HG03521 (cell line): ENCODE measurements around the gene ULK4.
"Not testable (repeated sequence)": the region's sequence is repeated elsewhere in the genome, so short reads cannot be mapped to it uniquely, and the experiment has no call there.

Experiments used
- ATAC-seq: cut with Tn5 transposase; IDR thresholded peaks from one replicate; pipeline ENCODE4 v1.9.1; 2021; ENCODE audit warnings: mild to moderate bottlenecking, moderate library complexity; ENCODE audit not compliant: unreplicated experiment

The ULK4 gene

DNA sequence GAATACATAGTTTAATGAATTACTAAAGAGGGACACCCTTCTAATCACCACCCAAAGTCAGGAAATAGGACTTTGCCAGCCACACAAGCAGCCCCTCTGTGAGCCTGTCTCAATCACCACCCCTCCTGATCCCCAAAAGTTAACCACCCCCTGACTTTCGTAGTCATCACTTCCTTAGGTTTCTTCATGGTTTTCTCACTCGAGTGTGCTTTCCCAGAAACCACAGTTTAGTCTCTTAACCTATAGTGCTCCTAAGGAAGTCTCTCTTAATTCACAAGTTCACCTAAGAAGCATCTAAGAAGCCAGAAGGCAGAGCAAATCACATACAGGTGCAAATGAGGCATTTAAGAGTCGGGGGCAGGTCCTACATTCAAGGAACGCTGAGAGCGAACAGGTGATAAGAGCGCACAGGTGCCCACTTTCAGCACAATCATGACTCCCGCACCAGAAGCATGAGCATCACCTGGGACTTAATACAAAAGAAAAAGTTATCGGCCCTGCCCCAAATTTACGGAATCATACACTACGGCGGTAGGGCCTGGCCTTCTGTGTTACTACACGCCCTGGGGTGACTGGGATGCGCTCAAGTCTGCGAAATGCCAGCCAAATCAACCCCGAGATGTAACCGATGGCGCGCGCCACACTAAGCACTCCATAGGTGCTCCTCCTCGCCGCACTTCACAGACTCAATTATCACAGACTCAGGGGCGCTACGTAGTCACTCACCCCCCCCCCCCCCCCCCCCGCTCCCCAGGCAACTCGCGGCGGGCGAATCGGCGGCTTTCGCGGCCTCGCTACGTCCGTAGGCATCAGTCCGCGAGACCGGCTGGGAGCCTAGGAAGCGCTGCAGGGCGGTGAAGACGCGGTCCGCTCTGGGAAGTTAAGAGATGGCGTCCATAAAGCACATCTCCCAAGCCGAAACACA is 815 bp downstream of the ULK4 start:
- peak; percentile 13 for ATAC-seq

DNA sequence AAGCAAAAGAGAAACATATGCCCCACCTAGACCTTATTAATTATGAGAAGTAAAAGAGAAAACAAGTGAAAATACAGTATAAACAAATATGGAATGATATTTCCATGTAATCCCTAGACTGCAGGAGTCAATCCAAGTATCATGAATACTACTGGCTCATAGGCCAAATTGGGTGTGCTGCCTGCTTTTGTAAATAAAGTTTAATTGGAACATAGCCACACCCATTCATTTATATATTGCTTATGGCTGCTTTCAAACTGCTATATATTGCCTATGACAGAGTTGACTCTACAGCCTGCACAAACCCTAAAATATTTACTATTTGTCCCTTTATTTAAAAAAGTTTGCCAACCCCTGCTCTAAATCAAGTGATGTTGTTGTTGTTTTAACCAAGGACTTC is 5.3 kb downstream of the ULK4 start:
- no peak for ATAC-seq

DNA sequence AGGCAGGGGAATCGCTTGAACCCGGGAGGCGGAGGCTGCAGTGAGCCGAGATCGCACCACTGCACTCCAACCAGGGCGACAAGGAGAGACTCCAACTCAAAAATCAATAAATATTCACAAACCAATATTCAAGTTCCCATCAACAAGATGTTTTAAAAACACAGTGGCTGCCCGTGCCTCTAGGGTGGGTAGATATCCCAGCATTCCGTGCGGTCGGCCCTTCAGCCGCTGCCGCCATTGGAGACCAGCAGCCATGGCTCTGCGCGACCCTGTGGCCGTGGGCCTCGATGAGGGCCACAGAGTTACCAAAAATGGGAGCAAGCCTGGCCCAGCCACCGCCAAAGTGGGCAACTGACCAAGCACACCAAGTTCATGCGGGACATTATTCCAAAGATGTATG is 6.7 kb downstream of the ULK4 start:
- ATAC-seq, result no peak

DNA sequence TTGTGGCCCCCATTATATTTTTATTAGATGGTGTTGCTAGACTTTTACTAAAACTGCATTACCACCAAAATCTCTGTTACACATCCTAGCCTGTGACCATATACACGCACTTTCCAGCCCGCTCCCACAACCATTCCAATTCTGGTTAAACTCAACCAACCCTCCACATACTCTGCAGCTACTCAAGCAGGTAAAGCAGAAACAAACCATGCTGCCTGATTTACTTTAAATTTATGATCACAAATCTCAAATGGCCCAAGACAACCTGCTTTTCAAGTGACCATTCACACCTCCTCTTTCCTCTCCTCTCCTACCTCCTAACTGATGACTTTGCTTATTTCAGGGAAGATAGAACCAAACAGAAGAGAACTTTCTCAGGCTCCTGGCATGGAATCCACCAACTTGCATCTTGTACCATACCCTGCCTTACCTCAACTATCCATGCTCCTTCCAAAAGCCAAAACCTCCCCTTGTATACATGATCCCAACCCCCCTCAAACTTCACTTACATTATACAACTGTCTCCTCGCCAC is 18.5 kb downstream of the ULK4 start:
- no peak for ATAC-seq

DNA sequence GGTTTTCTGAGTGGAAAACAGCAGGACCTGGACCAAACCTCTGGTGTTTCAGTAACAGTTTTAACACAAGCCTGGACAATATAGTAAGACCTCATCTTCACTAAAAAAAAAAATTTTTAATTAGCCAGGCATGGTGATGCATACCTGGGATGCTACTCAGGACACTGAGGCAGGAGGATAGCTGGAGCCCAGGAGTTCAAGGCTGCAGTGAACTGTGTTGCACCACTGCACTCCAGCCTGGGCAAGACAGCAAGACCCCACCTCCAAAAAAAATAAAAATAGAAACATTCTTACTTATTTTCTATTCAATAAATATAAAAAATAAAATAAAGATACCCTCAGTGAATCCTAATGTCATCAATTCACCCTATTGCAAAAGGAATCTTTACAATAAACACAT is 21.5 kb downstream of the ULK4 start:
- ATAC-seq, result no peak

DNA sequence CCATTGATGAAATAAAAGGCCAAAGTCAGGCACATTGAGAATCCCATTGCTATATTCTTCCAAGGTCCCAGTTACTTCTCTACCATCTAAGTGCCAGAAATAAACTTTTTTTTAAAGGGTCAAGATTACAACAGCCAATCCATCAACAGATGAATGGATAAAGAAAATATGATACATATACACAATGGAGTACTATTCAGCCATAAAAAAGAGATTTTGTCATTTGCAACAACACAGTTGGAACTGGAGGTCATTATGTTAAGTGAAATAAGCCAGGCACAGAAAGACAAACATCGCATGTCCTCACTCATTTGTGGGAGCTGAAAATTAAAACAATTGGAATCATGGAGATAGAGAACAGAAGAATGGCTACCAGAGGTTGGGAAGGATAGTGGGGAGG is 25.5 kb downstream of the ULK4 start:
- no peak for ATAC-seq

DNA sequence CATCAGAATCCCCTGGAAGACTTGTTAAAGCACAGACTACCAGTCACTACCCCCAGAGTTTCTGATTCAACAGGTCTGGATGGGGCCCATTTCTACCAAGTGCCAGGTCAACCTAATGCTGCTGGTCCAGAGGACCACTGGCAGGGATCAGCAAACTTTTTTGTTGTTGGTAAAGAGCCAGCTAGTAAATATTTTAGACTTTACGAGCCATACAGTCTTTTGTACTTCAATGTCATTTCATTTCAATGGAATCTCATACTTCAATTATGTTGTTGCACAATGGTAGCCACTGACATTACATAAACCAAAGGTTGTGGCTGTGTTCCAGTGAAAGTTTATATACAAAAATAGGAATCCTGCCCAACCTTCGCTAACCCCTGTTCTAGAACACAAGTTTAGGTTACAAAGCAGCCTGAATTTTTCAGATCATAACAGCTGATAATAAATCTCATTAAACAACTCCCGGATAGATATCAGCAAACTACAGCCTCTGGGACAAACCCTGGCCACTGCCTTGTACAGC is 28.7 kb downstream of the ULK4 start:
- no peak for ATAC-seq

DNA sequence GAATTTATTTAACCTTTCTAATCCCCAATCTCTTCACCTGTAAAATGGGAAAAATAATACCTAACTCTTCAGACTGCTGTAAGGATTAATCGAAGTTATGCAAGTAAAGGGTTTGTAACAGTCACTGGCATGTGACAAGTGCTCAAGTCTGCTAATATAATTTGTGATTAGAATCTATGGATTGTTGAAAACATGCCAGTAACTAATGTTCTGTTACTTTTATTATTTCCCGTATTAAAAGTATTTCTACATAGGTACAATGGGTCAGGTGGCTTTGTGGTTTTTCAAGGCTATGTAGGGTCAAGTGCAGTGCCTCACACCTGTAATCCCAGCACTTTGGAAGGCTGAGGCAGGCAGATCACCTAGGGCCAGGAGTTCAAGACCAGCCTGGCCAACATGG is 29.4 kb downstream of the ULK4 start:
- no peak for ATAC-seq

DNA sequence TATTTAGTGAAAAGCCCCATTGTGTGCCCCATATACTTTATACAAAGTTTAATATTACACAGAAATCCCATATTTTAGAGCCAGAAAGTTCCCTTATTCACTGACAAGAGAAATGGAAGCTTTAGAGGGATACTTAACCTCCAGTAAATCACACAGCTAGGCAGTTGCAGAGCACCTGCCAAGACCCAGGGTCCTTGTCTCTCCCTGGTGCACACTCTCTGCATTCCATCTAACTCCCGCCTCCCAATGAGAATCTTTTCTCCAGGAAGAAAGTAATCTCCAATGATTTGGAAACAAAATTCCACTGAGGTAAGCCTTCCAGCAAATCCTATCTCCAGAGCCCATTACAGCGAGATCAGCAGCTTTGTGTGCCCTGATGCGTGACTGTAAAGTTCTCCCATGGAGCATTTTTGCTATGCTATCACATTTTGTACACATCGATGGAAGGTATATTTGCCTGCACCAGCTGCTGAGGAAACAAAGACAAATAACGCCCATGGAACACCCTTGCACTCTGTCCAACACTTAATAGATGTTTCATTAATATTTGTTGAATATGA is 41.4 kb downstream of the ULK4 start:
- no peak for ATAC-seq

DNA sequence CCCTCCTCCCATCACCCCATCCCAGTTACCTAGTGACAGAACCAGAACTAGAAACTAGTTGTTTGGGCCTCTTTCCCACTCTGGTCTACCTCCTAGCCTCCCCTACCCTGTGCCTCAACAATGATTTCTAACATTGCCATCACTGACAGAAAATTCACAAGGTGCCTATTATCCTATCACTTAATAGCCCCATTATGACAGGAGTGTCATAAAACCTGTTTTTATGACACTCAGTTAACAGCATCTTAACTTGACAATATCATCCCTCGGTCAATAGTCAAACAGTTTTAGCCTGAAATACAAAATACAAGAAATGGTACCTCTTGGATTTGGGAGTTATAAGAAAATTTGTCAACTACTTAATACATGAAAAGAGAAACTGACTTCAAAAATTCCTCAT is 46.5 kb downstream of the ULK4 start:
- no peak for ATAC-seq

DNA sequence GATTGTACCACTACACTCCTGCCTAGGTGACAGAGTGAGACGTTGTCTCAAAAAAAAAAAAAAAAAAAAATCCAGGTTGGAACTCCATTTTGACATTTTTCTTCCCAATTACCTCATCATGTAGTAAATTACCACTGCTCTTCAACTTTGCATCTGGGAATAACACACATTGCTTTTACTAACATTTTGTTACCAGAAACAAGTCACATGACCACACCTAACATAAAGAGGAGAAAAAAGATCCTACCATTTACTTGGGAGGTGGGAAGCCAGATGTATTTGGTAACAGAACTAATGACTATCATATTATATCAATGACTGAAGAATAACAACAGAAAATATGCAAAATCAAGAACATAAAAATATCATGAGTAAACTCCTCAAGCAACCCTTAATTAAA is 49.6 kb downstream of the ULK4 start:
- no peak for ATAC-seq

DNA sequence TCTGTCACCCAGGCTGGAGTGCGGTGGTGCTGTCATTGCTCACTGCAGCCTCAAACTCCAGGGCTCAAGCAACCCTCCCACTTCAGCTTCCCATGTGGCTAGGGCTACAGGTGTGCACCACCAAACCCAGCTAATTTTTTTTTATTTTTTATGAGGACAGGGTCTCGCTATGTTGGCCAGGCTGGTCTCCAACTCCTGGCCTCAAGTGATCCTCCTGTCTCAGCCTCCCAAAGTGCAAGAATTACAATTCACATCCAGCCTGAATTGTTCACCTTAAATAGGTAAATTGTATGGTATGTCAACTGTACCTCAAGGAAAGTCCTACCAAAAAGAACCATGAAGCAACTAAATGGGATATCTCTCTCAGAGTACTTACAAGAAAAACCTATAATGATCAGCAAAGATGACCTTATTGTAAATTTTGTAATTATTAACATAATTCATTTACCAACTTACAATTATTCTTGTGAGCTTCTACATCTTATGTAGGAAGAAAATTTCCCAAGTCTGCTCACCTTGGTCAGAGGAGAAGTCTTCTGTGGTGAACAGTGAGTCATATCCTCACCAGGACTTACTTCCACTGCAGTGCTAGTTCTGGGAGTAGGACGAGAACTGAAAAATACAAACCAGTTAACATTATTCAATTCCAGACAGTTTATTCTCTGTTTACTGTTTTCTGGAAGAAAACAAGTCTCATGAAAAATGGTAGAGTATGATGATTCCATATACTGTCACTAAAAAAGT is 54.4 kb downstream of the ULK4 start:
- no peak for ATAC-seq

DNA sequence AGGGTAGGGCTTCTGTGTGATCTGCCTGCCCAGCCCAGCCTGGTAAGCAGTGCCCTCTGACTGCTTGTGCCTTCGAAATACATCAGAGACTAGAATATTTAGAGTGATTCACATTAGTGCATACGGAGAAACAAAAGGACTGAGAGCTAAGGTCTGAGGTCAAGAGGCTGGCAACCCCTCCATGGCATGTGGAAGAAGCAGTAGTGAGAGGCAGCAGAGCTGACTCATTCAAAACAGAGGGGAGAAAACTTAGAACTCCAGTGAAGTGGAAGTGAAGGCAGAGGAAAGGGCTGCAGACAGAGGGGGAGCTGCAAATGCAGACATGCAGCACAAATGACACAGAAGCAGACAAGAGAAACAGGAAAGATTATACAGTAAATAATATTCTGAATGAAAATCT is 61.6 kb downstream of the ULK4 start:
- no peak for ATAC-seq

DNA sequence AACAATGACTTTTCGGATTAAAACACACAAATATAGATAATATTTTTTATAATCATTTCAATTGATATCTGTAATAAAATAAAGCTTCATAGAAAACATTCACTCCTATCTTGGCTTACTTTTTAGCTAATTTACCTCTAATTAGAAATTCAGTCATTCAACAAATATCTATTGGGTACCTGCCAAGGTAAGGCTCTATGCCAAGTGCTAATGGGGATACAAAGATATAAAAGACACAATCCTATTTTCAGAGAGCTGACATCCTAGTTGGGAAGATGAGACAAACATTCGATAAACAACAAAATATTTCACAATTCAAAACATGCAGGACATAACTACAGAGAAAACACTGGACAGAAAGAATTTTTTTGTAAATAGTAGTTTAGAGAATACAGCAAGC is 63.3 kb downstream of the ULK4 start:
- ATAC-seq, result no peak

DNA sequence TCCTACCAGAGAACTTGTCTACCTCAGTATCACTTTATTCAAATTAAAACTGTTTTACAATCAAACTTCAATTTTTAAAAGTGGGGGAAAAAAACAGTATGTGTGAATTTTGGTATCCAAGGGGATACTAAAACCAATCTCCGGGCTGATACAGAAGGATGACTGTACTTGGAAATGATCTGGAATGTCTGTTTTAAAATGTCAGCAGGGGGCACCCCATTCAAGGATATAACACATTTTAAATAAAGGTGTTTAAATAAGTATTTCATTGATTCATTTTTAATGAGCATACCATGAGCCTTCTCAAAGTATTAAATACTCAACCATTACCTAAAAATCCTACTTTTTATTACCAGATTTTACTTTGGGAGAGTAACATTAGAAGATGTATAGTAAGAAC is 67.9 kb downstream of the ULK4 start:
- ATAC-seq, result no peak

DNA sequence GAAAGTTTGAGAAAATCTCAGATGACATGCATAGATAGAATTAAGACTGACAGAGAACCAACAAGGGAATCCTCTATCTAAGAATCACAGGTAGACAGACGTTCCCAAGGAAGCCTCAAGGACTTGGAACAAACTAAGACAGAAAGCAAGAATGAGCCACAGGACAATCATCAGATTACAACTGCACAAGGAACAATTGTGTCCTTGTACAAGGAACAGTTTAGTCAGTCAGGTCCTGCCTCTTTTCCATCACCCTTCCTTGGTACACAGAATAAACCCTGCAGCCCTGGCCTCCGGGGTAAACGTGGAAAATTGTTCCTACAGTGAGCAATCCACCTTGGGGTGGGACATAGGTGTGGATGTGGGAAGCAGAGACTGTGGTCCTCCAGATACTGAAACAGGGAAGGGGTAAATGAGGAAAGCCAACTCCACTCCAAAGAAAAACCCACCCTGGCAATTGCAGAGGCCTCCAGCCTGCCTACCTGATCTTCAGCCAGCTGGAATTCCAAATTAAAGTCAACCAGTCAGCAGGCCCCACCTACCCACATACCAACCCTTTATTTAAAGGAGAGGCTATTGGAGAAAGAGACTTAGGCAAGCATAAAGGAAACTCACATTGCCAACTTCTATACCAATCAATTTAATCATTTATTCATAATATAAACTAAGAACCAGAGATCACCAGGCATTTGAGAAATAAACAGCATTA is 73.4 kb downstream of the ULK4 start:
- no peak for ATAC-seq

DNA sequence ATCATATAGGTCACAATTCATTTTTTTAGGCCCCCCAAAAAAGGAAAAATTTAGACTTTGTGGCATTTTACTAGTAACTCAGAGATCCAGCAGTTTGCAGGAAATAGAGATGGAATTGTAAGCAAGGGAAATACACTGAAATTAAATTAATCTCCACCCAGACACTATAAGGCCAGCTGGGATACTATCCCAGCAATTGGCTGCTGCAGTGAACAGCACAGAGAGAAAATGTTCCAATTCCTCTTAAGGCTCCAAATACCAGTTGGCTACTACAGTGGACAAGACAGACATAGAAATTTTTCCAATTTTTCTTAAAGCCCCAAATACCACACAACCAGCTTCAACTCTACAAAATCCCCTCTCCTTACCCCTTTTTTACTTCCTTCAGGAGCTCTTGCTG is 78.9 kb downstream of the ULK4 start:
- ATAC-seq, result no peak

DNA sequence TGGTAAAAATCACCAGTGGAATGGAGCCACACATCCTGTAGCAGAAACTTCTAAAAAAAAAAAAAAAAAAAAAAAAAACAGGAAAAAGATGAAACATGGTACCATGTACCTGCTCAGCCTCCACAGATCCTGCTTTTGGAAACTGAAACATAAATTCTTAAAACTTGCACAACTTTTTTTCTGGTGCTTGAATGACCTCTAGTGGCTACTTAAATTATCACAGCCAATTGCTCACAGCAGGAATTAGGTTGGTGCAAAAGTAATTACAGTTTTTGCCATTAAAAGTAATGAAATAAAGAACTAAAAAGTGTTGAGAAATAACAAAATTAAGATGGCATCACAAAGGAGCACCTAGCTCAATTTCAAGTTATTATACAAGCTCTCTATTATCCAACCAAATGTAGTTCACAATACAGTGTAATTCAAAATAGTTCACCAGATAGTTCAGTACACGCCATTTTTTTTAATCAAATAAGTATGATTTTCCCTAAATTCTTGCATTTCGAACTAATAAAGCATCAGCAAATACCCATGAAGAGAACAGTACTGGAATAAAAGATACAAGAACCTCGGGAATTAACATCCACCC is 80.6 kb downstream of the ULK4 start:
- ATAC-seq, result no peak

DNA sequence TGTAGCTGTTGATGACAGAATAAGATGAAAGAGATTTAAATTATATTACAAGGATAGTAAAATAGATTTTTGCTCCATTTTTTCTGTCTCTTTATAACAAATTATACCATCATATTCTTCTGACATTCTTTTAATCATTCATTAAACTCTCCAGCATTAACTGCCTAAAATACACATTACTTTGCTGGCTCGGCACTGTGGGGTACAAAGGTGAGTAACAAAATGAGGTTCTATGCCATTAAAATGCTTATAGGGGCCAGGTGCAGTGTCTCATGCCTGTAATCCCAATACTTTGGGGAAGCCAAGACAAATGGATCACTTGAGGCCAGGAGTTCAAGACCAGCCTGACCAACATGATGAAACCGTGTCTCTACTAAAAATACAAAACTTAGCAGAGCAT is 81.5 kb downstream of the ULK4 start:
- no peak for ATAC-seq

DNA sequence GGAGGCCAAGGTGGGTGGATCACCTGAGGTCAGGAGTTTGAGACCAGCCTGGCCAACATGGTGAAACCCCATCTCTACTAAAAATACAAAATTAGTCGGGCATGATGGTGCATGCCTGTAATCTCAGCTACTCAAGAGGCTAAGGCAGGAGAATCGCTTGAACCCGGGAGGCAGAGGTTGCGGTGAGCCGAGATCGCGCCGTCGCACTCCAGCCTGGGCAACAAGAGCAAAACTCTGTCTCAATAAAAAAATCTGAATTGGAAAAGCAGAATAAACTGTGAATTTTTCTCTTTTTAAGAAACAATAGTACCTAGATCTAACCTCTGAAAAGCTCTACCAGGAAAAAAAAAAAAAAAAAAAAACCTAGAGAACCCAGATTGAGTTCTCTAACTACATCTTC is 84.2 kb downstream of the ULK4 start:
- ATAC-seq, result not testable (repeated sequence)
